Bronchial epithelial cell (primary cell): ENCODE results near the gene PDZD2. TPM values are rescaled to one million over a fixed set of nuclear protein-coding genes. Genes with fewer than 3 reads are reported as not detected.

Experiments used
- DNase-seq: peaks from one replicate; pipeline ENCODE4 v3.0.0-alpha.2; 2010; ENCODE audit warnings: low read depth
- FAIRE-seq: peaks from 2 replicates; lab custom pipeline; 2011; peaks lifted over from hg19 to GRCh38; lab: Jason Lieb, UNC
- H3K27me3 ChIP-seq: 2 replicates; pipeline ENCODE4 v1.5.1; 2011; ENCODE audit warnings: low read length; ENCODE audit not compliant: control insufficient read depth, insufficient read depth
- H3K36me3 ChIP-seq: 2 replicates; pipeline ENCODE4 v1.5.1; 2011; ENCODE audit warnings: low read length; ENCODE audit not compliant: control insufficient read depth, insufficient read depth
- H3K4me3 ChIP-seq: 2 replicates; pipeline ENCODE4 v1.5.1; 2011; ENCODE audit warnings: mild to moderate bottlenecking, low read depth, low read length, control low read depth
- CTCF ChIP-seq: IDR thresholded peaks from 2 replicates; pipeline ENCODE4 v1.5.1; 2011; ENCODE audit warnings: mild to moderate bottlenecking, moderate library complexity, low read length, control low read depth, inconsistent platforms; ENCODE audit not compliant: insufficient read depth, severe bottlenecking
- total RNA-seq: library from RNA; depleted of rRNA; stranded (reverse); fragments of >200 nt; gene quantifications from 2 replicates; pipeline ENCODE4 v1.2.1, GENCODE V29; 2014

PDZD2 gene
- total RNA-seq, 1 donor from 2014 or later: 1.8 TPM

- H3K27me3 ChIP-seq: no peaks in the 10 kb centered on the region
- FAIRE-seq (no peak), DNase-seq (no peak)
- no peak overlapping the region for H3K4me3 ChIP-seq
- TF ChIP-seq CTCF: no peak
- H3K36me3 ChIP-seq: no peaks in the 10 kb centered on the region
Observed at GRCh38 chr5:31604644-31605043, 34.3 kb upstream of the PDZD2 start.

- FAIRE-seq: no peak
- no peaks in the 10 kb centered on the region for H3K36me3 ChIP-seq
- DNase-seq: no peak
- no peak for TF ChIP-seq CTCF
- H3K4me3 ChIP-seq: no peak overlapping the region
- no peaks in the 10 kb centered on the region for H3K27me3 ChIP-seq
Observed at GRCh38 chr5:31605920-31606319, 33.0 kb upstream of the PDZD2 start.

GRCh38 chr5:31607546-31607945, 31.4 kb upstream of the PDZD2 start:
- Histone ChIP-seq H3K36me3 (no peaks in the 10 kb centered on the region), H3K4me3 (no peak overlapping the region), H3K27me3 (no peaks in the 10 kb centered on the region)
- TF ChIP-seq CTCF: no peak
- DNase-seq (no peak), FAIRE-seq (no peak)

- FAIRE-seq (no peak), DNase-seq (no peak)
- Histone ChIP-seq H3K27me3 (no peaks in the 10 kb centered on the region), H3K36me3 (no peaks in the 10 kb centered on the region), H3K4me3 (no peak overlapping the region)
- TF ChIP-seq CTCF: no peak
Observed at GRCh38 chr5:31611002-31611401, 27.9 kb upstream of the PDZD2 start.

GRCh38 chr5:31613651-31614050, 25.3 kb upstream of the PDZD2 start:
- TF ChIP-seq CTCF: no peak
- no peak overlapping the region for H3K4me3 ChIP-seq
- no peaks in the 10 kb centered on the region for H3K36me3 ChIP-seq
- DNase-seq: no peak
- no peaks in the 10 kb centered on the region for H3K27me3 ChIP-seq
- FAIRE-seq: no peak
